ENCODE measurements around the gene GATA1.
"Not testable (repeated sequence)": the region's sequence is repeated elsewhere in the genome, so short reads cannot be mapped to it uniquely, and the experiment has no call there.

The GATA1 gene

GRCh38 chrX:48802905-48803200 lies 16.5 kb downstream of the GATA1 start:
- no peaks in the 10 kb centered on the region for H3K9me3 ChIP-seq (ENCODE audit: low read length)
- peak overlapping the region; percentile 27 for H2AFZ ChIP-seq (ENCODE audit: low read depth, low read length)
- peaks cover 9% of the 10 kb centered on the region for H3K36me3 ChIP-seq (ENCODE audit: insufficient read depth, low read length)
- peaks cover 12% of the 10 kb centered on the region for H3K4me1 ChIP-seq (ENCODE audit: insufficient read depth, low read length)
- H3K4me3 ChIP-seq (ENCODE audit: low read length): peak overlapping the region; percentile 65
- H3K27me3 ChIP-seq (ENCODE audit: insufficient read depth, low read length): no peaks in the 10 kb centered on the region

GRCh38 chrX:48806081-48806480 lies 19.7 kb downstream of the GATA1 start:
- no peaks in the 10 kb centered on the region for H3K27me3 ChIP-seq (ENCODE audit: insufficient read depth, low read length)
- H3K9me3 ChIP-seq (ENCODE audit: low read length): no peaks in the 10 kb centered on the region
- no peak overlapping the region for H3K4me3 ChIP-seq (ENCODE audit: low read length)
- peaks cover 9% of the 10 kb centered on the region for H3K4me1 ChIP-seq (ENCODE audit: insufficient read depth, low read length)
- H2AFZ ChIP-seq (ENCODE audit: low read depth, low read length): no peak overlapping the region
- peaks cover 9% of the 10 kb centered on the region for H3K36me3 ChIP-seq (ENCODE audit: insufficient read depth, low read length)

- peaks cover 22% of the 10 kb centered on the region for H3K36me3 ChIP-seq (ENCODE audit: insufficient read depth, low read length)
- no peaks in the 10 kb centered on the region for H3K9me3 ChIP-seq (ENCODE audit: low read length)
- H3K4me3 ChIP-seq (ENCODE audit: low read length): no peak overlapping the region
- H3K4me1 ChIP-seq (ENCODE audit: insufficient read depth, low read length): no peaks in the 10 kb centered on the region
- H2AFZ ChIP-seq (ENCODE audit: low read depth, low read length): no peak overlapping the region
- no peaks in the 10 kb centered on the region for H3K27me3 ChIP-seq (ENCODE audit: insufficient read depth, low read length)
Measured at GRCh38 chrX:48813644-48814043, 27.3 kb downstream of the GATA1 start.

- Histone ChIP-seq H3K4me3 (ENCODE audit: low read length) (no peak overlapping the region), H2AFZ (ENCODE audit: low read depth, low read length) (no peak overlapping the region), H3K27me3 (ENCODE audit: insufficient read depth, low read length) (no peaks in the 10 kb centered on the region), H3K36me3 (ENCODE audit: insufficient read depth, low read length) (peaks cover 22% of the 10 kb centered on the region), H3K4me1 (ENCODE audit: insufficient read depth, low read length) (no peaks in the 10 kb centered on the region), H3K9me3 (ENCODE audit: low read length) (no peaks in the 10 kb centered on the region)
Measured at GRCh38 chrX:48814722-48815121, 28.3 kb downstream of the GATA1 start.

GRCh38 chrX:48815266-48815665 lies 28.9 kb downstream of the GATA1 start:
- H3K4me3 ChIP-seq (ENCODE audit: low read length): no peak overlapping the region
- peaks cover 27% of the 10 kb centered on the region for H3K36me3 ChIP-seq (ENCODE audit: insufficient read depth, low read length)
- no peak overlapping the region for H2AFZ ChIP-seq (ENCODE audit: low read depth, low read length)
- H3K9me3 ChIP-seq (ENCODE audit: low read length): no peaks in the 10 kb centered on the region
- H3K4me1 ChIP-seq (ENCODE audit: insufficient read depth, low read length): no peaks in the 10 kb centered on the region
- no peaks in the 10 kb centered on the region for H3K27me3 ChIP-seq (ENCODE audit: insufficient read depth, low read length)

GRCh38 chrX:48816014-48816810 lies 29.8 kb downstream of the GATA1 start:
- Histone ChIP-seq H3K4me1 (ENCODE audit: insufficient read depth, low read length) (no peaks in the 10 kb centered on the region), H3K36me3 (ENCODE audit: insufficient read depth, low read length) (peaks cover 32% of the 10 kb centered on the region), H2AFZ (ENCODE audit: low read depth, low read length) (no peak overlapping the region), H3K4me3 (ENCODE audit: low read length) (no peak overlapping the region), H3K9me3 (ENCODE audit: low read length) (no peaks in the 10 kb centered on the region), H3K27me3 (ENCODE audit: insufficient read depth, low read length) (no peaks in the 10 kb centered on the region)

- Histone ChIP-seq H3K4me1 (ENCODE audit: insufficient read depth, low read length) (no peaks in the 10 kb centered on the region), H3K9me3 (ENCODE audit: low read length) (no peaks in the 10 kb centered on the region), H2AFZ (ENCODE audit: low read depth, low read length) (no peak overlapping the region), H3K4me3 (ENCODE audit: low read length) (no peak overlapping the region), H3K36me3 (ENCODE audit: insufficient read depth, low read length) (peaks cover 36% of the 10 kb centered on the region), H3K27me3 (ENCODE audit: insufficient read depth, low read length) (no peaks in the 10 kb centered on the region)
Measured at GRCh38 chrX:48818098-48818497, 31.7 kb downstream of the GATA1 start.

- Histone ChIP-seq H3K36me3 (ENCODE audit: insufficient read depth, low read length) (peaks cover 35% of the 10 kb centered on the region), H3K4me3 (ENCODE audit: low read length) (no peak overlapping the region)
Measured at GRCh38 chrX:48818866-48819265, 32.5 kb downstream of the GATA1 start.

GRCh38 chrX:48819394-48819793 lies 33.0 kb downstream of the GATA1 start:
- H3K36me3 ChIP-seq (ENCODE audit: insufficient read depth, low read length): peaks cover 35% of the 10 kb centered on the region
- H3K27me3 ChIP-seq (ENCODE audit: insufficient read depth, low read length); H2AFZ ChIP-seq (ENCODE audit: low read depth, low read length); H3K4me1 ChIP-seq (ENCODE audit: insufficient read depth, low read length); H3K4me3 ChIP-seq (ENCODE audit: low read length); H3K9me3 ChIP-seq (ENCODE audit: low read length): not testable (repeated sequence)

More at GRCh38 chrX:48818866-48819265, 32.5 kb downstream of the GATA1 start:
- Histone ChIP-seq H3K9me3 (ENCODE audit: low read length) (no peaks in the 10 kb centered on the region), H3K27me3 (ENCODE audit: insufficient read depth, low read length) (no peaks in the 10 kb centered on the region), H3K4me1 (ENCODE audit: insufficient read depth, low read length) (no peaks in the 10 kb centered on the region), H2AFZ (ENCODE audit: low read depth, low read length) (no peak overlapping the region)

GRCh38 chrX:48823053-48823452 lies 36.7 kb downstream of the GATA1 start:
- H3K27me3 ChIP-seq (ENCODE audit: insufficient read depth, low read length): no peaks in the 10 kb centered on the region
- H2AFZ ChIP-seq (ENCODE audit: low read depth, low read length): no peak overlapping the region
- peaks cover 36% of the 10 kb centered on the region for H3K36me3 ChIP-seq (ENCODE audit: insufficient read depth, low read length)
- H3K9me3 ChIP-seq (ENCODE audit: low read length): peaks cover 7% of the 10 kb centered on the region
- H3K4me3 ChIP-seq (ENCODE audit: low read length): no peak overlapping the region
- no peaks in the 10 kb centered on the region for H3K4me1 ChIP-seq (ENCODE audit: insufficient read depth, low read length)

- Histone ChIP-seq H3K27me3 (ENCODE audit: insufficient read depth, low read length) (no peaks in the 10 kb centered on the region), H3K36me3 (ENCODE audit: insufficient read depth, low read length) (peaks cover 31% of the 10 kb centered on the region), H3K4me3 (ENCODE audit: low read length) (no peak overlapping the region), H2AFZ (ENCODE audit: low read depth, low read length) (no peak overlapping the region), H3K9me3 (ENCODE audit: low read length) (peaks cover 7% of the 10 kb centered on the region), H3K4me1 (ENCODE audit: insufficient read depth, low read length) (no peaks in the 10 kb centered on the region)
Measured at GRCh38 chrX:48824066-48824465, 37.7 kb downstream of the GATA1 start.

GRCh38 chrX:48826135-48826875 lies 39.9 kb downstream of the GATA1 start, which contains the start of gene ERAS:
Gene ERAS, plus strand, starts transcription at chrX:48826513. Its CDS starts 2,611 bp downstream, at chrX:48829124.
- H3K4me3 ChIP-seq (ENCODE audit: low read length): no peak within 1 kb of the TSS
- H3K36me3 ChIP-seq (ENCODE audit: insufficient read depth, low read length): peaks cover 22% of the 10 kb centered on the region
- H3K9me3 ChIP-seq (ENCODE audit: low read length): peaks cover 7% of the 10 kb centered on the region
- H3K4me1 ChIP-seq (ENCODE audit: insufficient read depth, low read length): no peaks in the 10 kb centered on the region
- no peak within 1 kb of the TSS for H2AFZ ChIP-seq (ENCODE audit: low read depth, low read length)
- no peaks in the 10 kb centered on the region for H3K27me3 ChIP-seq (ENCODE audit: insufficient read depth, low read length)

GRCh38 chrX:48826876-48827653 lies 40.7 kb downstream of the GATA1 start:
- Histone ChIP-seq H3K9me3 (ENCODE audit: low read length) (peaks cover 7% of the 10 kb centered on the region), H2AFZ (ENCODE audit: low read depth, low read length) (no peak overlapping the region), H3K36me3 (ENCODE audit: insufficient read depth, low read length) (peaks cover 21% of the 10 kb centered on the region), H3K4me3 (ENCODE audit: low read length) (no peak overlapping the region), H3K27me3 (ENCODE audit: insufficient read depth, low read length) (no peaks in the 10 kb centered on the region), H3K4me1 (ENCODE audit: insufficient read depth, low read length) (no peaks in the 10 kb centered on the region)

All from neuron (in vitro differentiated cells).